CD4-positive, alpha-beta T cell treated with Interleukin-15 for 1 hour (primary cell): ENCODE data around the gene FZD1.
"Not testable (repeated sequence)": the region's sequence is repeated elsewhere in the genome, so short reads cannot be mapped to it uniquely, and the experiment has no call there.

Experiments
- DNase-seq: peaks from one replicate; pipeline ENCODE4 v3.0.0-alpha.2; 2020

The FZD1 gene

GRCh38 chr7:91302794-91303193 lies 38.6 kb downstream of the FZD1 start:
- DNase-seq, result no peak

- DNase-seq, result no peak
These were observed 42.0 kb downstream of the FZD1 start for GRCh38 chr7:91306266-91306665.

DNA sequence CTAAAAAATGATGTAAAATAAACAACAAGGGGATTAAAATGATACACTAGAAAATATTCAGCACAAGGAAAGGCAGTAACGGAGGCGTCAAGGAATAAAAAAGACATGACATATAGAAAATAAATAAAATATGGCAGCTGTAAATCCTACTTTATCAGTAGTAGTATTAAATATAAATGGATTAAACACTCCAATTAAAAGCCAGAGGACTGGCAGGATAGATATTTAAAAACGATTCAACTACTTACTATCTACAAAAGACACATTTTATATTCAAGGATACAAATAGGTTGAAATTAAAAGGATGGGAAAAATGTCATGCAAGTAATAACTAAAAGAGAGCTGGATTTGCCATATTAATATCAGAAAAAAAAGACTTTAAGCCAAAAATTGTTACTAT lies 43.2 kb downstream of the FZD1 start:
- DNase-seq, result no peak

DNA sequence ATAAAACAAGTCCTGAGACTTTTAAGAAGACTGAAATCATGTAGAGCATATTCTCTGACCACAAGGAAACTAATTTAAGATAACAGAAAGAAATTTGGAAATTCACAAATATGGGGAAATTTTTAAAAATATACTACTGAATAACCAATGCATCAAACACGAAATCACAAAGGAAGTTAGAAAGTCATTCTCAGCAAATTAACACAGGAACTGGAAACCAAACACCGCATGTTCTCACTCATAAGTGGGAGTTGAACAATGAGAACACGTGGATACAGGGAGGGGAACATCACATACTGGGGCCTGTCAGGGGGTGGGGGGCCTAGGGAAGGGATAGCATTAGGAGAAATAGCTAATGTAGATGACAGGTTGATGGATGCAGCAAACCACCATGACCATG lies 44.0 kb downstream of the FZD1 start:
- DNase-seq, result not testable (repeated sequence)

GRCh38 chr7:91310830-91311460 lies 46.7 kb downstream of the FZD1 start:
- no peak for DNase-seq

DNA sequence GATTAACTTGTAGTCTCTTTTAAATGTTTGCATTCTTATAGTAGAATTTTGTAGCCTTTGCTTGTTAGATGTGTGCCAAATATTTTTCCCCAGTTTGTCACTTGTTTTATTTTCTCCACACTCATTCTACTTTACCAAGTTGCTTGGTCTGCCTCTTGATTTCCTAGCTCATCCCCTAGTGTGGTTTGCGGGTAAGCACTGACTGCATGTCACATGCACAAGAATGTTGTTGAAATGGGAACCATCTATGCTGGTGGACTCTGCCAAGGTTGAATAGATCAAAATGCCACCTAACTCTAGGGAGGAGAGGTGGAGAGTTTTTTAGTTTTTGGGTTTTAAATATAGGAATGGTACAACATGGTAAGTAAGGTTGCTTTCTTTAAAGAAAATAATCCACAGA lies 47.6 kb downstream of the FZD1 start:
- DNase-seq, result no peak

- no peak for DNase-seq
These were observed 48.9 kb downstream of the FZD1 start for GRCh38 chr7:91313113-91313512.

GRCh38 chr7:91314591-91315323 lies 50.5 kb downstream of the FZD1 start:
- no peak for DNase-seq

DNA sequence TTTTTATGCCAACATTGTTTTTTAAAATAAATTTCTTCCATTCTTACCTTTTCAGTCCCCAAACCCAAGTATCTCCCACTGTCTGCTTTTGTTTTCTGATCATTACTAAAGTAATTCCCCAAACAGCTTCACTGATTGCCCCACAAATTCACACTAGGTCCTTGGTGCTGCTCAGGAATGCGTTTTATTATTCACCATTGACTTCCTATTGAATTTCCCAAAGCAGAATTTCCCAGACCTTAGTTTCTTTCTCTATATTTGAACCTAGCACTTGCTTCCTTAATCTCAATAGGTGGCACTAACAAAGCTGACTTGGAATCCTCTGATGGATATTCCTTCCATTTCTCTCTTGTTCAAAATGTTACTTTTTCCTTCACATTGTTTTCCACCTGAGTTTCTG lies 52.2 kb downstream of the FZD1 start:
- no peak for DNase-seq

GRCh38 chr7:91319351-91319750 lies 55.1 kb downstream of the FZD1 start:
- no peak for DNase-seq

- no peak for DNase-seq
These were observed 56.3 kb downstream of the FZD1 start for GRCh38 chr7:91320366-91321078.
